Pons (tissue), 1 donor: ENCODE measurements around the gene SLC2A5.
A peak's percentile ranks its signal among the peaks of the same experiment; 100 is the strongest.

Experiments used
- DNase-seq: peaks from one replicate; pipeline ENCODE4 v3.0.0-alpha.2; 2016; ENCODE audit warnings: low spot score

Gene SLC2A5

GRCh38 chr1:9093091-9093490, 23.7 kb upstream of the SLC2A5 start:
- DNase-seq, result no peak

GRCh38 chr1:9088807-9089206, 19.4 kb upstream of the SLC2A5 start:
- DNase-seq, result no peak

- DNase-seq, result no peak
Measured at GRCh38 chr1:9087411-9088125, 18.1 kb upstream of the SLC2A5 start.

GRCh38 chr1:9086796-9087195, 17.4 kb upstream of the SLC2A5 start:
- DNase-seq, result no peak

- no peak for DNase-seq
Measured at GRCh38 chr1:9086045-9086444, 16.6 kb upstream of the SLC2A5 start.

GRCh38 chr1:9085306-9085940, 16.0 kb upstream of the SLC2A5 start:
- DNase-seq, result no peak

- DNase-seq, result no peak
Measured at GRCh38 chr1:9084906-9085305, 15.5 kb upstream of the SLC2A5 start.

- DNase-seq, result no peak
Measured at GRCh38 chr1:9081473-9081872, 12.0 kb upstream of the SLC2A5 start.

- DNase-seq, result no peak
Measured at GRCh38 chr1:9080705-9081291, 11.4 kb upstream of the SLC2A5 start.

GRCh38 chr1:9079988-9080704, 10.7 kb upstream of the SLC2A5 start:
- no peak for DNase-seq

- no peak for DNase-seq
Measured at GRCh38 chr1:9078752-9079500, 9.5 kb upstream of the SLC2A5 start.

GRCh38 chr1:9078015-9078751, 8.7 kb upstream of the SLC2A5 start:
- DNase-seq, result no peak

GRCh38 chr1:9075022-9075421, 5.6 kb upstream of the SLC2A5 start:
- DNase-seq, result no peak

- peak; percentile 45 for DNase-seq
Measured at GRCh38 chr1:9073143-9073542, 3.7 kb upstream of the SLC2A5 start.

GRCh38 chr1:9071554-9072235, 2.3 kb upstream of the SLC2A5 start:
- DNase-seq, result no peak

GRCh38 chr1:9070486-9070885, 1.1 kb upstream of the SLC2A5 start:
- no peak for DNase-seq

- no peak for DNase-seq
Measured at GRCh38 chr1:9068981-9069325, 482 bp downstream of the SLC2A5 start.

- DNase-seq, result peak; percentile 66
Measured at GRCh38 chr1:9066945-9067807, 2.3 kb downstream of the SLC2A5 start.

- DNase-seq, result peak; percentile 30
Measured at GRCh38 chr1:9065213-9065751, 4.2 kb downstream of the SLC2A5 start.

GRCh38 chr1:9062846-9063245, 6.6 kb downstream of the SLC2A5 start:
- DNase-seq, result no peak
